CD14-positive monocyte (primary cell): ENCODE measurements around the gene KCNG2. TPM values are rescaled to one million over a fixed set of nuclear protein-coding genes. Genes with fewer than 3 reads are reported as not detected.

Experiments
- DNase-seq, 3 donors: peaks; one replicate each; pipeline ENCODE4 v3.0.0-alpha.2; 2011 to 2022
- H2AFZ ChIP-seq: 2 replicates; pipeline ENCODE4 v1.6.0; 2012; ENCODE audit warnings: mild to moderate bottlenecking, low read depth, low read length, inconsistent platforms; ENCODE audit not compliant: insufficient read depth, poor library complexity, severe bottlenecking
- H3K27ac ChIP-seq, 2 donors: 1 replicate in 1 of 2; 2 replicates in 1 of 2; pipeline ENCODE4 v1.5.1; 2012 to 2013; ENCODE audit warnings: low read length in 2 of 2, control low read depth in 1 of 2, inconsistent platforms in 1 of 2, low read depth in 1 of 2, mild to moderate bottlenecking in 1 of 2
- H3K27me3 ChIP-seq, 2 donors: one replicate each; pipeline versions ENCODE4 v1.6.0 to v1.6.1; 2011 to 2013; ENCODE audit warnings: low read length in 2 of 2; ENCODE audit not compliant: control insufficient read depth in 2 of 2, insufficient read depth in 2 of 2
- H3K36me3 ChIP-seq, 2 donors: replicated peaks in 1 of 2; 1 replicate in 1 of 2; 2 replicates in 1 of 2; pipeline versions ENCODE4 v1.5.1 to v1.6.1; 2012 to 2013; ENCODE audit warnings: low read length in 2 of 2, control low read depth in 1 of 2, inconsistent platforms in 1 of 2, mild to moderate bottlenecking in 1 of 2; ENCODE audit not compliant: insufficient read depth in 2 of 2, control insufficient read depth in 1 of 2
- H3K4me1 ChIP-seq, 2 donors: 1 replicate in 1 of 2; 2 replicates in 1 of 2; pipeline versions ENCODE4 v1.5.1 to v1.6.1; 2012 to 2013; ENCODE audit warnings: low read length in 2 of 2, control low read depth in 1 of 2, inconsistent platforms in 1 of 2, mild to moderate bottlenecking in 1 of 2, moderate library complexity in 1 of 2; ENCODE audit not compliant: insufficient read depth in 2 of 2, control insufficient read depth in 1 of 2
- H3K4me2 ChIP-seq: replicated peaks from 2 replicates; pipeline ENCODE3; 2012; ENCODE audit warnings: low read length, moderate library complexity, mild to moderate bottlenecking; ENCODE audit not compliant: poor library complexity, severe bottlenecking; ENCODE audit errors: extremely low read depth
- H3K4me3 ChIP-seq, 3 experiments: fragments of 200-600 bp in 1 of 3; sonication (generic) in 1 of 3; replicated peaks in 1 of 3; 1 replicate in 2 of 3; 2 replicates in 1 of 3; pipeline ENCODE4 v1.5.1; 2011 to 2013; ENCODE audit warnings: low read length in 3 of 3, mild to moderate bottlenecking in 3 of 3, control low read depth in 2 of 3, low read depth in 2 of 3, inconsistent platforms in 1 of 3, moderate library complexity in 1 of 3
- H3K79me2 ChIP-seq: 2 replicates; pipeline ENCODE4 v1.6.0; 2012; ENCODE audit warnings: mild to moderate bottlenecking, control low read depth, inconsistent platforms, low read length, moderate library complexity; ENCODE audit not compliant: insufficient read depth
- H3K9ac ChIP-seq: 2 replicates; pipeline ENCODE4 v1.6.0; 2017; ENCODE audit warnings: low read length, mild to moderate bottlenecking; ENCODE audit not compliant: insufficient read depth, poor library complexity, severe bottlenecking
- H3K9me3 ChIP-seq, 2 donors: replicated peaks in 1 of 2; 1 replicate in 1 of 2; 2 replicates in 1 of 2; pipeline versions ENCODE4 v1.5.1 to v1.6.1; 2012 to 2013; ENCODE audit warnings: low read length in 2 of 2, control low read depth in 1 of 2; ENCODE audit not compliant: control insufficient read depth in 1 of 2, insufficient read depth in 1 of 2
- H4K20me1 ChIP-seq: 2 replicates; pipeline ENCODE4 v1.6.0; 2012; ENCODE audit warnings: mild to moderate bottlenecking, low read length, control low read depth, moderate library complexity; ENCODE audit not compliant: insufficient read depth
- H3K27ac Mint-ChIP-seq, 7 donors: one replicate each; pipeline ENCODE4 v1.8.0; 2020; ENCODE audit warnings: mild to moderate bottlenecking in 7 of 7, mixed read lengths in 7 of 7, moderate library complexity in 6 of 7, inconsistent platforms in 2 of 7
- H3K27me3 Mint-ChIP-seq, 3 donors: one replicate each; pipeline ENCODE4 v1.8.0; 2021 to 2022; ENCODE audit warnings: low read depth in 3 of 3, mild to moderate bottlenecking in 3 of 3, mixed read lengths in 3 of 3, moderate library complexity in 3 of 3, inconsistent platforms in 1 of 3
- H3K36me3 Mint-ChIP-seq, 2 donors: one replicate each; pipeline ENCODE4 v1.8.0; 2020; ENCODE audit warnings: mixed read lengths in 2 of 2, inconsistent platforms in 1 of 2, mild to moderate bottlenecking in 1 of 2
- H3K4me1 Mint-ChIP-seq: one replicate; pipeline ENCODE4 v1.8.0; 2020; ENCODE audit warnings: mild to moderate bottlenecking, mixed read lengths
- H3K4me3 Mint-ChIP-seq, 2 donors: one replicate each; pipeline ENCODE4 v1.8.0; 2020; ENCODE audit warnings: mild to moderate bottlenecking in 2 of 2, mixed read lengths in 2 of 2, moderate library complexity in 1 of 2
- H3K9me3 Mint-ChIP-seq, 7 donors: one replicate each; pipeline ENCODE4 v1.8.0; 2020 to 2022; ENCODE audit warnings: mixed read lengths in 7 of 7, mild to moderate bottlenecking in 6 of 7, moderate library complexity in 6 of 7, inconsistent platforms in 2 of 7
- WGBS: methylation state at CpG from one replicate; pipeline ENCODE4 v1.1.5; 2013; ENCODE audit warnings: missing lambda C conversion rate; ENCODE audit not compliant: insufficient coverage; 5-methylcytosine and 5-hydroxymethylcytosine counted together
- intact Hi-C, 2 donors: fragments of 100-400 bp; cut with micrococcal nuclease; formaldehyde crosslinking; loops; one replicate each; pipeline versions ENCODE4 v1.15.0 to v1.15.1; 2023
- polyA plus RNA-seq, 3 donors: library from polyadenylated mRNA; depleted of rRNA in 1 of 3; unstranded in 2 of 3; stranded (reverse) in 1 of 3; fragments of 300-500 nt in 2 of 3; fragments of >200 nt in 1 of 3; fragmentation: Illumina TruSeq in 2 of 3; gene quantifications; 1 replicate in 2 of 3; 2 replicates in 1 of 3; pipeline ENCODE4 v1.2.3, GENCODE V29; 2012 to 2021
- TF ChIP-seq, protein P1 (sequence below): fragments of 200-600 bp; IDR thresholded peaks from one replicate; pipeline ENCODE4 v1.8.0; 2022; ENCODE audit warnings: antibody characterized with exemption, mild to moderate bottlenecking

Gene KCNG2
- polyA plus RNA-seq, 3 donors: 0.04 TPM; not detected in 2

DNA sequence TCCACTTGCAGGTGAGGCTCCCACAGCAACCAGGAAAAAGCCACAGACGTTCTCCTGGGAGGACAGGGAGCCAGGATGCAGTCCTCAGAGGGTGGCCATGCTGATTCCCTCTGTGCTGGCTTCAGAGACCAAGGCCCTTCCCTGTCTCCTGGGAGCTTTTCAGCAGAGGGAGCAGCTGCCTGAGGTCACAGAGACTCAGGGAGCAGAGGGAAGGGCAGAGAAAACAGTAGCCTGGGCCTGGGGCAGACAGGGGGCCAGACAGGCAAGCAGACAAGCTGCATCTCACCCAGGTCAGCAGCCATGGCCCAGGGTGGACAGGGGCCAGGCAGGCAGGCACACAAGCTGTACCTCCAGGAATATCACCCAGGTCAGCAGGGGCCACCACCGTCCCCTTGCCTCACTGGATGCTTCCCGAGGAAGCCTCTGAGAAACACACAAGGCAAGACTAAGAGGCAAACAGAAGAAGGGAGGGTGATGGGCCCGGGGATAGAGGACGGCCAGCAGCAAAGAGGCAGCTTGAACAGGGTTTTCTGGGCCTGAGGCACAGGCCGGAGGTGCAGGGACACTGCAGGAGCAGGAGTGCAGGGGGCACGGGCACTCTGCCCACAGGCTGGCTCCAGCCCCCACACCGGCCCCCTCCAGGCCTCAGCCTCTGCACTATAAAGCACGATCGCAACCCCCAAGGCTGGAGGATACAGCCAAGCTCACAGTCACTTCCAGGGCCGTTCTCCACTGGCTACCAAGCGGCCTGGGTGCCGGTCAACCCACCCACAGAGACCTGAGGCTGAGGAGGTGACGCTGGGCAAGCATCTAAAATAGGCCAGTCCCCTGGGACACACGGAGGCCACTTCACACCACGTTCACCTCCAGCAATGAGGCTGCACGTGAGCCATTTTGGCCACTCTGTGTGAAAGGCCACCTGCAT is 147.6 kb downstream of the KCNG2 start:
- H3K27ac Mint-ChIP-seq: peak overlapping the region in 6 of 7 donors; percentile 23 to 77 (median 49)
- Histone ChIP-seq H3K9me3 (peaks cover under 1 to 3% of the 10 kb centered on the region in 2 donors), H2AFZ (no peak overlapping the region), H4K20me1 (peaks cover 99% of the 10 kb centered on the region), H3K79me2 (peaks cover 97% of the 10 kb centered on the region), H3K9ac (no peak overlapping the region), H3K4me2 (no peak overlapping the region), H3K4me1 (peaks cover 16 to 23% of the 10 kb centered on the region in 2 donors), H3K27me3 (no peaks in the 10 kb centered on the region), H3K27ac (no peak overlapping the region), H3K4me3 (no peak overlapping the region), H3K36me3 (peaks cover 49 to 86% of the 10 kb centered on the region in 2 donors)
- H3K27me3 Mint-ChIP-seq: peaks cover 0 to 5% (median 0%) of the 10 kb centered on the region in 3 donors
- intact Hi-C loops: loop anchor here (5.0 to 10.0 kb wide), 4 partner anchors 33 to 258 kb away; partner anchors contain the start of gene ADNP2 (in 1 of the 2)
- H3K4me3 Mint-ChIP-seq: no peak overlapping the region
- TF ChIP-seq, protein P1, sequence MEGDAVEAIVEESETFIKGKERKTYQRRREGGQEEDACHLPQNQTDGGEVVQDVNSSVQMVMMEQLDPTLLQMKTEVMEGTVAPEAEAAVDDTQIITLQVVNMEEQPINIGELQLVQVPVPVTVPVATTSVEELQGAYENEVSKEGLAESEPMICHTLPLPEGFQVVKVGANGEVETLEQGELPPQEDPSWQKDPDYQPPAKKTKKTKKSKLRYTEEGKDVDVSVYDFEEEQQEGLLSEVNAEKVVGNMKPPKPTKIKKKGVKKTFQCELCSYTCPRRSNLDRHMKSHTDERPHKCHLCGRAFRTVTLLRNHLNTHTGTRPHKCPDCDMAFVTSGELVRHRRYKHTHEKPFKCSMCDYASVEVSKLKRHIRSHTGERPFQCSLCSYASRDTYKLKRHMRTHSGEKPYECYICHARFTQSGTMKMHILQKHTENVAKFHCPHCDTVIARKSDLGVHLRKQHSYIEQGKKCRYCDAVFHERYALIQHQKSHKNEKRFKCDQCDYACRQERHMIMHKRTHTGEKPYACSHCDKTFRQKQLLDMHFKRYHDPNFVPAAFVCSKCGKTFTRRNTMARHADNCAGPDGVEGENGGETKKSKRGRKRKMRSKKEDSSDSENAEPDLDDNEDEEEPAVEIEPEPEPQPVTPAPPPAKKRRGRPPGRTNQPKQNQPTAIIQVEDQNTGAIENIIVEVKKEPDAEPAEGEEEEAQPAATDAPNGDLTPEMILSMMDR: no peak
- H3K36me3 Mint-ChIP-seq: peaks cover 63 to 84% of the 10 kb centered on the region in 2 donors
- H3K9me3 Mint-ChIP-seq: peaks cover 0 to 8% (median 3%) of the 10 kb centered on the region in 7 donors
- DNase-seq: no peak
- H3K4me1 Mint-ChIP-seq: peaks cover 36% of the 10 kb centered on the region
- WGBS: 95% methylated on average over 15 of the region's 17 CpGs

DNA sequence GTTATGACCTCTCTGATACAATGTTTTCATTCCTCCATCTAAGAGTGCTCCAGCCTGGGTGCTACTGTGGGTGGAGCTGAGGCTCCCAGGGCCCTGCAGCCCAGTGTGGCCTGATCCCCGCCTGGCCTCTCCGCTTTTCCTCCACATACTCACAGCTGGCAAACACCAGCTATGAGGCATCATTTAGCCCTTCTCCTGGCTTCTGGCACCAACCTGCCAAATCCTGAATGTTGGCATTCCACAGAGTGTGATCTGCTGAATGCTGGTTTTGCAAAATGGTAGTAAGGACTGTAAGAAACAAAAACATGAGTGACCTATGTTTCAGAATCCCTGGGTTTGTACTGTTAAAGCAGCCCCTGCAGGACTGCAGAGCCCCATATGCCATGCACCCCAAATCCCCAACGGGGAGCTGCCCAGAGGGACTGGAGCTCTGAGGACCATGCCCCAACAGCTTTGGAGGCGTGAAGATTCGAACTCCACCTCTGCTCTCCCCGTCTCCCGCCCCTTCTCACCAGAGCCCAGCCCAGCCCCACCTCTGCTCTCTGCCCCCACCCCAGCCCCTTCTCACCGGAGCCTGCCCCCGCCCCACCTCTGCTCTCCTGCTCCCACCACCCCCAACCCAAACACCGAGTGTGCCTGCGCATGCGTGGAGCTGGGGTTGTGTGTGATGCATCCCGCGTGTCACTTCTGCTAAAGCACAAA is 149.5 kb downstream of the KCNG2 start:
- Histone ChIP-seq H3K4me2 (no peak overlapping the region), H3K9ac (no peak overlapping the region), H3K36me3 (peaks cover 31 to 68% of the 10 kb centered on the region in 2 donors), H3K27ac (no peak overlapping the region), H3K4me3 (no peak overlapping the region), H4K20me1 (peaks cover 85% of the 10 kb centered on the region), H3K79me2 (peaks cover 88% of the 10 kb centered on the region), H3K27me3 (no peaks in the 10 kb centered on the region), H3K4me1 (peaks cover 21 to 32% of the 10 kb centered on the region in 2 donors), H3K9me3 (no peaks in the 10 kb centered on the region), H2AFZ (no peak overlapping the region)
- 94% methylated on average over 3 of the region's 14 CpGs for WGBS
- H3K9me3 Mint-ChIP-seq: peaks cover 0 to 3% (median 0%) of the 10 kb centered on the region in 7 donors
- peak overlapping the region in 1 of 7 donors; percentile 25 for H3K27ac Mint-ChIP-seq
- intact Hi-C loops: loop anchor here (5.0 to 10.0 kb wide), 4 partner anchors 35 to 260 kb away; partner anchors contain the start of gene ADNP2 (in 1 of the 2)
- H3K27me3 Mint-ChIP-seq: peaks cover 0 to 5% (median 2%) of the 10 kb centered on the region in 3 donors
- peaks cover 37% of the 10 kb centered on the region for H3K4me1 Mint-ChIP-seq
- H3K36me3 Mint-ChIP-seq: peaks cover 46 to 66% of the 10 kb centered on the region in 2 donors
- TF ChIP-seq, protein P1: no peak
- no peak for DNase-seq
- H3K4me3 Mint-ChIP-seq: no peak overlapping the region
